Thoracic aorta (tissue), 2 donors: ENCODE results near the gene POU6F2. TPM values are rescaled to one million over a fixed set of nuclear protein-coding genes. Genes with fewer than 3 reads are reported as not detected.

Source experiments
- ATAC-seq: fragments of 150-250 bp; one replicate; pipeline ENCODE4 v1.8.0; 2017; ENCODE audit warnings: low read depth; ENCODE audit not compliant: insufficient number of reproducible peaks, low FRiP score
- DNase-seq: peaks from one replicate; pipeline ENCODE4 v3.0.0-alpha.2; 2020; ENCODE audit warnings: low spot score
- H3K27ac ChIP-seq, 2 donors: fragments of 200-600 bp; sonication (generic); 1 replicate in 1 of 2; 2 replicates in 1 of 2; pipeline ENCODE4 v1.5.1; 2016; ENCODE audit warnings: mild to moderate bottlenecking in 2 of 2, moderate library complexity in 2 of 2
- H3K27me3 ChIP-seq: fragments of 200-600 bp; sonication (generic); replicated peaks from 2 replicates; pipeline ENCODE4 v1.6.0; 2016; ENCODE audit warnings: mild to moderate bottlenecking; ENCODE audit not compliant: insufficient read depth
- H3K36me3 ChIP-seq: fragments of 200-600 bp; sonication (generic); one replicate; pipeline ENCODE4 v1.5.1; 2016
- H3K4me1 ChIP-seq, 2 donors: fragments of 200-600 bp; sonication (generic); 1 replicate in 1 of 2; 2 replicates in 1 of 2; pipeline versions ENCODE4 v1.5.1 to v1.6.0; 2016; ENCODE audit warnings: low read depth in 2 of 2, mild to moderate bottlenecking in 1 of 2; ENCODE audit not compliant: control insufficient read depth in 1 of 2
- H3K4me3 ChIP-seq: fragments of 200-600 bp; sonication (generic); 2 replicates; pipeline ENCODE4 v1.5.1; 2016; ENCODE audit warnings: mild to moderate bottlenecking
- H3K9me3 ChIP-seq: fragments of 200-600 bp; sonication (generic); 2 replicates; pipeline ENCODE4 v1.5.1; 2016
- total RNA-seq, 2 donors: library from RNA; depleted of rRNA; stranded (reverse); fragments of >200 nt; gene quantifications; one replicate each; pipeline versions ENCODE4 v1.1.0 to v1.2.3, GENCODE V29; 2016
- TF ChIP-seq, protein P1 (sequence below): fragments of 200-600 bp; sonication (generic); IDR thresholded peaks from one replicate; pipeline ENCODE4 v1.5.1; 2019; ENCODE audit warnings: antibody characterized with exemption

The POU6F2 gene
- total RNA-seq, 2 donors from 2014 or later: not detected

DNA sequence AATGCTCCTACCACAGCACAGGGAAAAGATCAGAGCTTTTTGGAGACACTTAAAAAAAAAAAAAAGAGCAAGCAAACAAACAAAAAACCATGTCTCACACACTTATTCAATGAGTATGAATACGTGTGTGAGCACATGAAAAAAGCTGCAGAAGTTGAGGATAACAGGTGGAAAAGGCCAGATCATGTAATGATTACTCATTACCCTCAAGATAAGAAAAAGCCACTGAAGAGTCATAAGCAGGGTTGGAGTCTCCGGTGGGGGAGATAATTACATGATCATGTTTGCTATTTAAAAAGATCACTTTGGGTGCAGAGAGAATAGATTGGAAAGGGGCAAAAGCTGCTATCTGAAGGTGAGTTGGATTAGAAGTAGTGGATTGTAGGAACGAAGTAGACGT is 77.0 kb downstream of the POU6F2 start:
- no peaks in the 10 kb centered on the region for H3K27me3 ChIP-seq
- no peaks in the 10 kb centered on the region for H3K36me3 ChIP-seq
- H3K4me1 ChIP-seq: no peaks in the 10 kb centered on the region
- no peak overlapping the region for H3K4me3 ChIP-seq
- TF ChIP-seq, protein P1, sequence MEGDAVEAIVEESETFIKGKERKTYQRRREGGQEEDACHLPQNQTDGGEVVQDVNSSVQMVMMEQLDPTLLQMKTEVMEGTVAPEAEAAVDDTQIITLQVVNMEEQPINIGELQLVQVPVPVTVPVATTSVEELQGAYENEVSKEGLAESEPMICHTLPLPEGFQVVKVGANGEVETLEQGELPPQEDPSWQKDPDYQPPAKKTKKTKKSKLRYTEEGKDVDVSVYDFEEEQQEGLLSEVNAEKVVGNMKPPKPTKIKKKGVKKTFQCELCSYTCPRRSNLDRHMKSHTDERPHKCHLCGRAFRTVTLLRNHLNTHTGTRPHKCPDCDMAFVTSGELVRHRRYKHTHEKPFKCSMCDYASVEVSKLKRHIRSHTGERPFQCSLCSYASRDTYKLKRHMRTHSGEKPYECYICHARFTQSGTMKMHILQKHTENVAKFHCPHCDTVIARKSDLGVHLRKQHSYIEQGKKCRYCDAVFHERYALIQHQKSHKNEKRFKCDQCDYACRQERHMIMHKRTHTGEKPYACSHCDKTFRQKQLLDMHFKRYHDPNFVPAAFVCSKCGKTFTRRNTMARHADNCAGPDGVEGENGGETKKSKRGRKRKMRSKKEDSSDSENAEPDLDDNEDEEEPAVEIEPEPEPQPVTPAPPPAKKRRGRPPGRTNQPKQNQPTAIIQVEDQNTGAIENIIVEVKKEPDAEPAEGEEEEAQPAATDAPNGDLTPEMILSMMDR: no peak
- ATAC-seq (no peak), DNase-seq (no peak)
- H3K27ac ChIP-seq: no peak overlapping the region
- H3K9me3 ChIP-seq: no peaks in the 10 kb centered on the region

DNA sequence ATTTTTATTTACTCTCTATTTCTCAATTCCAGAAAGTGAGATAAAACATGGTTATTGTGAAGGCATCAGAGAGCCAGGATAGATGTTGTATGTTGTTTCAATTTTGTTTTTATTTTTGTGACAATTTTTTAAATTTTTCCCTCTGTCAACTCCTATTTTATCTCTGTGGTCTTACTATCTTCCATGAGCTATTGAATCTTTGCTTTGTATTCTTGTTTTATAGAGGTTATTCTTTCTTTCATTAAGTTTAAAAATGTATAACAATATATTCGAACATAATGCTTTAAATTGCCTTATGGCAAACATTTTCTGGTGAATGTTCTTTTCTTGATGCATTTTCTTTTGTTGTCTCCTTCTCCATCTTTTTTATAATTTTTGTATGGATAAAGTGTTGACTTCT is 78.4 kb downstream of the POU6F2 start:
- DNase-seq (no peak), ATAC-seq (no peak)
- Histone ChIP-seq H3K27me3 (no peaks in the 10 kb centered on the region), H3K4me1 (no peaks in the 10 kb centered on the region), H3K9me3 (no peaks in the 10 kb centered on the region), H3K4me3 (no peak overlapping the region), H3K36me3 (no peaks in the 10 kb centered on the region), H3K27ac (no peak overlapping the region)
- TF ChIP-seq, protein P1: no peak

- no peak for ATAC-seq
- TF ChIP-seq, protein P1: no peak
Observed at GRCh38 chr7:39062811-39063210, 85.1 kb downstream of the POU6F2 start.

DNA sequence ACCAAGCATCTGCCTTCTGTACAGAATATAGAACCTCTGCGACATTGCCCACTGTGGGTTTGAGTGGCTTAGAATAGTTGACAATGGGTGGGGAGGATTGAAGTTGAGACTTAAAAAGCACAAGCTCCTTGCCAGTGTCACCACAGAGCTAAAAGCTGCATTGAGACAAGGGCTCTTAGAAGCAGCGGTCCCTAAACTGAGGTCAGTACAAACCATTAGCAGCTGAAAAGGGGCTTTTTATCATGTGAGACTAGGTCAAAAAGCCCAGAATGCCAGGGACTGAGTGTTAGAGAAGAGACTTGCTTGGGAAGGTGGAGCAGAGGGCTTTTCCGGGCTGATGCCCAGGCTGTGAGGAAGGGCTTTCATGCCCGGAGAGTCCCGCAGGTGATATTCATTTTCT is 91.3 kb downstream of the POU6F2 start:
- Histone ChIP-seq H3K27me3 (no peaks in the 10 kb centered on the region), H3K27ac (no peak overlapping the region), H3K4me3 (no peak overlapping the region), H3K4me1 (no peaks in the 10 kb centered on the region), H3K36me3 (no peaks in the 10 kb centered on the region), H3K9me3 (no peaks in the 10 kb centered on the region)
- ATAC-seq: no peak
- TF ChIP-seq, protein P1: no peak
- DNase-seq: no peak

More at GRCh38 chr7:39062811-39063210, 85.1 kb downstream of the POU6F2 start:
- Histone ChIP-seq H3K27ac (no peak overlapping the region), H3K27me3 (no peaks in the 10 kb centered on the region), H3K4me1 (no peaks in the 10 kb centered on the region), H3K9me3 (no peaks in the 10 kb centered on the region), H3K4me3 (no peak overlapping the region), H3K36me3 (no peaks in the 10 kb centered on the region)
- no peak for DNase-seq

DNA sequence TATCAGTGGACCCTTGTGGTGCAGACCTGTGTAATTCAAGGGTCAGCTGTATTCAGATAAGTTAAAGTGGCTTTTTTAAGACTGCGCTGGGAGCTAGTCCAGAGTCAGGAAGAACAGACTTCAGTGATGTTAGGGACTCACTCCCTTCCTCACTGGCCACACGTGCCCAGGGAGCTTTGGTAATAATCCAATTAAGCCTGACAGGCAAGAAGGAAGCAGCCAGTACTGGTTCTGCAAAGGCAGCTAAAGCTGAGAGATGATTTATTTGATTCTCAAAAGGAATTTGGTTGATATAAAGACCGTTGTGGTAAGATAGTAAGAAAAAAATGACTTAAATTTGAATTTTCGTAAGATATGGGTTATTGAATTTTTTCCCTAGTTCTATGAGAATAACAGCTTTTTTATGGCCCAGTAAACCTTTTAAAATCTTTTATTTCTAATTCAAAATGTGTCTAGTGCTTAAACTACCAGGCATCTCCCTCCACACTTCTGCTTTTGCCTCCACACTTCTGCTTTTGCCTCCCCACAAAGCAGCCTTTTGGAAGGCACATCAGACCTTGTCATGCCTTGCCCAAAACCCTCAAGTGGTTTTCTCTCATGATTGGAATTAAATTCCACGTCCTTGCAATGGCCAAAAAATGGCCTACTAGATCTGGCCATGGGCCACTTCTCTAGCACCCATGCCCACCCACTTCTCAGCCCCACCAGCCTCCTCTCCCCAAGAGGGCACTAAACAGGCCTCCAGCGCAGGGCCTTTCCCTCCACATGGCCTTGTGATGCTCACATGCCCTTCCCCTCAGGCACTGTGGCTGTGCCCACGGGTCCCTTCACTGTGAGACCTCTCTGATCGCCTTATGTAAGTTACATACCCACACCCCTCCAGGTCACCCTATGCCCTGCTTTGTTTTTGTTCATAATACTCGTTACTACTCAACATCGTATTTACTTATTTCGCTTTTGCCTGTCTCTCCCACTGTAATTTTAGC is 92.5 kb downstream of the POU6F2 start:
- Histone ChIP-seq H3K4me3 (no peak overlapping the region), H3K27ac (no peak overlapping the region), H3K36me3 (no peaks in the 10 kb centered on the region), H3K27me3 (no peaks in the 10 kb centered on the region), H3K4me1 (no peaks in the 10 kb centered on the region), H3K9me3 (no peaks in the 10 kb centered on the region)
- TF ChIP-seq, protein P1: no peak
- ATAC-seq: no peak
- no peak for DNase-seq
